Tibial nerve (tissue), 4 donors: Measurements from ENCODE around the gene ANKRD6.

Experiments used
- EP300 ChIP-seq, 2 donors: sonication (generic); formaldehyde crosslinking; IDR thresholded peaks; one replicate each; pipeline ENCODE4 v1.6.1; 2017; ENCODE audit warnings: antibody characterized with exemption in 2 of 2, mild to moderate bottlenecking in 1 of 2
- TF ChIP-seq, protein P1 (sequence below), 5 experiments: fragments of 200-600 bp in 3 of 5; fragments of 450-650 bp in 2 of 5; sonication (generic) in 3 of 5; IDR thresholded peaks; one replicate each; pipeline ENCODE4 v1.5.1; 2016 to 2019; ENCODE audit warnings: antibody characterized with exemption in 5 of 5, mild to moderate bottlenecking in 3 of 5, moderate library complexity in 2 of 5

DNA sequence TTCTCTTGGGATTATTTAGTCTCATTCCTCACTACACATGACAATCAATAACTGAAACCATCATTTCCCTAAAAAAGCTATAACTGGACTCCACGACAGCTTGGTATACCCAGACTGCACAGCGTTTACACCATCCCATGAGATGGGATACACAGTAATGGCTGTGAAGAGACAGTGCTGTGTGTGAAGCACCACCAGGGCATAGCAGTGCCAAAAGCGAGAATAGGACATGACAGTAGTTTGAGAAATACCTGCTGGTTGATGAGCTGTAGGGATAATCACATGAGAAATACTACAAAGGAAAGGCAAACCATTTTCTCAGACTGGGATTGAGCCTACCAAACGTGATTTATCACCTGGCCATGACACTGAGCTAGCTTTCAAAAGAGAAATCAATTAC, 228.0 kb downstream of the ANKRD6 start:
- TF ChIP-seq, protein P1, sequence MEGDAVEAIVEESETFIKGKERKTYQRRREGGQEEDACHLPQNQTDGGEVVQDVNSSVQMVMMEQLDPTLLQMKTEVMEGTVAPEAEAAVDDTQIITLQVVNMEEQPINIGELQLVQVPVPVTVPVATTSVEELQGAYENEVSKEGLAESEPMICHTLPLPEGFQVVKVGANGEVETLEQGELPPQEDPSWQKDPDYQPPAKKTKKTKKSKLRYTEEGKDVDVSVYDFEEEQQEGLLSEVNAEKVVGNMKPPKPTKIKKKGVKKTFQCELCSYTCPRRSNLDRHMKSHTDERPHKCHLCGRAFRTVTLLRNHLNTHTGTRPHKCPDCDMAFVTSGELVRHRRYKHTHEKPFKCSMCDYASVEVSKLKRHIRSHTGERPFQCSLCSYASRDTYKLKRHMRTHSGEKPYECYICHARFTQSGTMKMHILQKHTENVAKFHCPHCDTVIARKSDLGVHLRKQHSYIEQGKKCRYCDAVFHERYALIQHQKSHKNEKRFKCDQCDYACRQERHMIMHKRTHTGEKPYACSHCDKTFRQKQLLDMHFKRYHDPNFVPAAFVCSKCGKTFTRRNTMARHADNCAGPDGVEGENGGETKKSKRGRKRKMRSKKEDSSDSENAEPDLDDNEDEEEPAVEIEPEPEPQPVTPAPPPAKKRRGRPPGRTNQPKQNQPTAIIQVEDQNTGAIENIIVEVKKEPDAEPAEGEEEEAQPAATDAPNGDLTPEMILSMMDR (IDR thresholded peaks at IDR 0.05): no peak
- TF ChIP-seq EP300 (IDR thresholded peaks at IDR 0.05): no peak
